Upper lobe of left lung (tissue), 6 donors: ENCODE results near the gene DSP. TPM values are rescaled to one million over a fixed set of nuclear protein-coding genes. Genes with fewer than 3 reads are reported as not detected.
A peak's percentile ranks its signal among the peaks of the same experiment; 100 is the strongest.

ENCODE experiments used
- ATAC-seq, 2 donors: fragments of 200-7000 bp; cut with Tn5 transposase; one replicate each; pipeline ENCODE4 v1.9.1; 2022; ENCODE audit warnings: mild to moderate bottlenecking in 2 of 2, moderate library complexity in 2 of 2; ENCODE audit not compliant: low FRiP score in 2 of 2
- DNase-seq, 2 donors: peaks; one replicate each; pipeline ENCODE4 v3.0.0-alpha.2; 2019 to 2020
- H3K27ac ChIP-seq, 4 donors: fragments of 200-600 bp; sonication (generic); one replicate each; pipeline ENCODE4 v1.5.1; 2016 to 2019
- H3K27me3 ChIP-seq, 4 donors: fragments of 200-600 bp; sonication (generic); one replicate each; pipeline ENCODE4 v1.5.1; 2017 to 2019
- H3K36me3 ChIP-seq, 4 donors: fragments of 200-600 bp; sonication (generic); one replicate each; pipeline ENCODE4 v1.5.1; 2016 to 2019
- H3K4me1 ChIP-seq, 4 donors: fragments of 200-600 bp; sonication (generic); one replicate each; pipeline ENCODE4 v1.5.1; 2018 to 2019
- H3K4me3 ChIP-seq, 4 donors: fragments of 200-600 bp; sonication (generic); one replicate each; pipeline ENCODE4 v1.5.1; 2017 to 2019; ENCODE audit warnings: mild to moderate bottlenecking in 2 of 4, moderate library complexity in 1 of 4
- H3K9me3 ChIP-seq, 4 donors: fragments of 200-600 bp; sonication (generic); one replicate each; pipeline ENCODE4 v1.5.1; 2018 to 2019
- CTCF ChIP-seq, 6 experiments: fragments of 450-650 bp in 4 of 6; fragments of 200-600 bp in 2 of 6; sonication (generic) in 2 of 6; IDR thresholded peaks; one replicate each; pipeline ENCODE4 v1.5.1; 2016 to 2019; ENCODE audit warnings: antibody characterized with exemption in 6 of 6
- EP300 ChIP-seq, 4 donors: sonication (generic); formaldehyde crosslinking; IDR thresholded peaks; one replicate each; pipeline ENCODE4 v1.5.1; 2017; ENCODE audit warnings: antibody characterized with exemption in 4 of 4, control low read depth in 2 of 4
- POLR2A ChIP-seq, 4 donors: fragments of 450-650 bp; IDR thresholded peaks; one replicate each; pipeline ENCODE4 v1.5.1; 2016 to 2017; ENCODE audit warnings: antibody characterized with exemption in 4 of 4, mild to moderate bottlenecking in 2 of 4
- POLR2AphosphoS5 ChIP-seq, 2 donors: sonication (generic); formaldehyde crosslinking; IDR thresholded peaks; one replicate each; pipeline ENCODE4 v1.5.1; 2017; ENCODE audit warnings: antibody characterized with exemption in 2 of 2
- WGBS, 2 donors: methylation state at CpG; one replicate each; pipeline ENCODE4 v1.1.5; 2017 to 2018; 5-methylcytosine and 5-hydroxymethylcytosine counted together
- total RNA-seq, 6 donors: library from RNA; depleted of rRNA in 4 of 6; stranded (reverse); fragments of >200 nt in 4 of 6; gene quantifications; one replicate each; pipeline versions ENCODE4 v1.1.0 to v1.2.1, GENCODE V29; 2016 to 2021
- donor health status: DM: no; HTN: no; CAD: no; lungs with moderate emphysema.
- donor health status: DM: no; HTN: yes; CAD: no; lungs with severe emphysema.

Gene DSP
- total RNA-seq, 6 donors from 2014 or later: 6.3 to 88.2 (median 29.0) TPM

GRCh38 chr6:7546383-7546782, 4.9 kb downstream of the DSP start:
- Histone ChIP-seq H3K27ac (no peak overlapping the region), H3K9me3 (no peaks in the 10 kb centered on the region), H3K4me1 (peaks cover 9 to 25% (median 20%) of the 10 kb centered on the region in 4 donors), H3K27me3 (peaks cover 0 to 17% (median 9%) of the 10 kb centered on the region in 4 donors), H3K36me3 (no peaks in the 10 kb centered on the region), H3K4me3 (no peak overlapping the region)
- WGBS, 2 donors: 88 to 95% methylated on average over 2 of the region's 2 CpGs
- no peak for TF ChIP-seq EP300 (IDR thresholded peaks at IDR 0.05)
- no peak for TF ChIP-seq POLR2A (IDR thresholded peaks at IDR 0.05)
- DNase-seq (no peak), ATAC-seq (no peak)

- ATAC-seq: no peak
- Histone ChIP-seq H3K27me3 (peaks cover 0 to 12% (median 9%) of the 10 kb centered on the region in 4 donors), H3K4me1 (peaks cover 7 to 20% (median 15%) of the 10 kb centered on the region in 4 donors), H3K4me3 (no peak overlapping the region), H3K9me3 (no peaks in the 10 kb centered on the region), H3K36me3 (no peaks in the 10 kb centered on the region), H3K27ac (no peak overlapping the region)
- TF ChIP-seq POLR2A (IDR thresholded peaks at IDR 0.05) (no peak), POLR2AphosphoS5 (IDR thresholded peaks at IDR 0.05) (no peak), CTCF (IDR thresholded peaks at IDR 0.05) (no peak), EP300 (IDR thresholded peaks at IDR 0.05) (no peak)
- WGBS, 2 donors: 83 to 85% methylated on average over 4 of the region's 4 CpGs
- peak in 1 of 2 donors; percentile 24 for DNase-seq
Observed at GRCh38 chr6:7546896-7547295, 5.4 kb downstream of the DSP start.

- Histone ChIP-seq H3K4me3 (no peak overlapping the region), H3K27ac (no peak overlapping the region), H3K4me1 (peaks cover 7 to 16% (median 11%) of the 10 kb centered on the region in 4 donors), H3K27me3 (peaks cover 0 to 8% (median 6%) of the 10 kb centered on the region in 4 donors), H3K36me3 (no peaks in the 10 kb centered on the region), H3K9me3 (no peaks in the 10 kb centered on the region)
- whole genome bisulfite sequencing, 2 donors: 91 to 95% methylated on average over 4 of the region's 4 CpGs
- ATAC-seq: no peak
- TF ChIP-seq CTCF (IDR thresholded peaks at IDR 0.05): no peak
- no peak for TF ChIP-seq EP300 (IDR thresholded peaks at IDR 0.05)
- no peak for DNase-seq
Observed at GRCh38 chr6:7547315-7547714, 5.8 kb downstream of the DSP start.

GRCh38 chr6:7550433-7550801, 8.9 kb downstream of the DSP start:
- Histone ChIP-seq H3K27ac (no peak overlapping the region), H3K4me3 (no peak overlapping the region), H3K9me3 (no peaks in the 10 kb centered on the region), H3K4me1 (peaks cover 0 to 4% (median 0%) of the 10 kb centered on the region in 4 donors), H3K27me3 (no peaks in the 10 kb centered on the region), H3K36me3 (no peaks in the 10 kb centered on the region)
- ATAC-seq: no peak
- DNase-seq: no peak
- TF ChIP-seq POLR2AphosphoS5 (IDR thresholded peaks at IDR 0.05): no peak
- TF ChIP-seq EP300 (IDR thresholded peaks at IDR 0.05): no peak
- TF ChIP-seq CTCF (IDR thresholded peaks at IDR 0.05): no peak
- TF ChIP-seq POLR2A (IDR thresholded peaks at IDR 0.05): no peak
- WGBS, 2 donors: 56 to 69% methylated on average over 2 of the region's 2 CpGs

GRCh38 chr6:7554533-7555275, 13.2 kb downstream of the DSP start:
- ATAC-seq (no peak), DNase-seq (no peak)
- Histone ChIP-seq H3K4me1 (no peaks in the 10 kb centered on the region), H3K27ac (no peak overlapping the region), H3K9me3 (no peaks in the 10 kb centered on the region), H3K27me3 (no peaks in the 10 kb centered on the region), H3K36me3 (no peaks in the 10 kb centered on the region), H3K4me3 (no peak overlapping the region)
- TF ChIP-seq POLR2A (IDR thresholded peaks at IDR 0.05) (no peak), EP300 (IDR thresholded peaks at IDR 0.05) (no peak), CTCF (IDR thresholded peaks at IDR 0.05) (no peak), POLR2AphosphoS5 (IDR thresholded peaks at IDR 0.05) (no peak)
- 81 to 94% methylated on average over 6 of the region's 6 CpGs for WGBS, 2 donors
